Hematopoietic multipotent progenitor cell treated with erythropoietin and hydrocortisone succinate and interleukin-3 and kit ligand, for 6 days (in vitro differentiated cells): ENCODE results near the gene GAD1.

Source experiments
- DNase-seq: peaks from one replicate; pipeline ENCODE4 v3.0.0-alpha.2; 2015

The GAD1 gene

GRCh38 chr2:170897108-170897507, 80.4 kb downstream of the GAD1 start:
- no peak for DNase-seq

GRCh38 chr2:170905864-170906263, 89.2 kb downstream of the GAD1 start:
- DNase-seq, result no peak
